Stimulated activated naive CD8-positive, alpha-beta T cell treated with anti-CD3 and anti-CD28 coated beads, Interleukin-15, amount 100 ng/mL, for 72 hours (primary cell): ENCODE measurements around the gene HACD3.
A peak's percentile ranks its signal among the peaks of the same experiment; 100 is the strongest.
"Not testable (repeated sequence)": the region's sequence is repeated elsewhere in the genome, so short reads cannot be mapped to it uniquely, and the experiment has no call there.

Experiments used
- ATAC-seq: fragments of 150-1000 bp; cut with Tn5 transposase; 2 replicates; pipeline ENCODE4 v1.10.0; 2021; ENCODE audit warnings: mild to moderate bottlenecking, moderate library complexity
- DNase-seq, 2 donors: peaks; one replicate each; pipeline ENCODE4 v3.0.0; 2021 to 2022
- H3K27ac Mint-ChIP-seq, 2 donors: one replicate each; pipeline ENCODE4 v1.8.0; 2022; ENCODE audit warnings: mild to moderate bottlenecking in 2 of 2, mixed read lengths in 2 of 2, moderate library complexity in 2 of 2
- H3K27me3 Mint-ChIP-seq: one replicate; pipeline ENCODE4 v1.8.0; 2022; ENCODE audit warnings: mixed read lengths
- H3K4me1 Mint-ChIP-seq: one replicate; pipeline ENCODE4 v1.8.0; 2022; ENCODE audit warnings: mild to moderate bottlenecking, mixed read lengths
- H3K4me3 Mint-ChIP-seq, 2 donors: one replicate each; pipeline ENCODE4 v1.8.0; 2022; ENCODE audit warnings: mild to moderate bottlenecking in 2 of 2, mixed read lengths in 2 of 2, moderate library complexity in 1 of 2
- H3K9me3 Mint-ChIP-seq, 2 donors: one replicate each; pipeline ENCODE4 v1.8.0; 2022; ENCODE audit warnings: mixed read lengths in 2 of 2

The HACD3 gene

GRCh38 chr15:65532738-65533051 is 2.4 kb downstream of the HACD3 start:
- ATAC-seq (no peak), DNase-seq (no peak)
- H3K9me3 Mint-ChIP-seq = no peaks in the 10 kb centered on the region
- H3K4me3 Mint-ChIP-seq = peak overlapping the region in 1 of 2 donors; percentile 21
- peaks cover 43% of the 10 kb centered on the region for H3K4me1 Mint-ChIP-seq
- H3K27me3 Mint-ChIP-seq = no peaks in the 10 kb centered on the region
- no peak overlapping the region for H3K27ac Mint-ChIP-seq

GRCh38 chr15:65533057-65533756 is 2.9 kb downstream of the HACD3 start:
- H3K4me1 Mint-ChIP-seq = peaks cover 43% of the 10 kb centered on the region
- no peaks in the 10 kb centered on the region for H3K9me3 Mint-ChIP-seq
- H3K27me3 Mint-ChIP-seq = no peaks in the 10 kb centered on the region
- H3K4me3 Mint-ChIP-seq = peak overlapping the region in 1 of 2 donors; percentile 17
- ATAC-seq (no peak), DNase-seq (no peak)
- H3K27ac Mint-ChIP-seq = no peak overlapping the region

GRCh38 chr15:65535192-65535591 is 4.9 kb downstream of the HACD3 start:
- H3K27ac Mint-ChIP-seq = no peak overlapping the region
- H3K4me3 Mint-ChIP-seq = no peak overlapping the region
- ATAC-seq = no peak
- H3K27me3 Mint-ChIP-seq = no peaks in the 10 kb centered on the region
- DNase-seq = no peak
- peaks cover 37% of the 10 kb centered on the region for H3K4me1 Mint-ChIP-seq
- no peaks in the 10 kb centered on the region for H3K9me3 Mint-ChIP-seq

- no peak for DNase-seq
- ATAC-seq = no peak
- Mint-ChIP-seq H3K27ac (peak overlapping the region in 1 of 2 donors; percentile 59), H3K4me1 (peaks cover 13% of the 10 kb centered on the region), H3K4me3 (no peak overlapping the region), H3K27me3 (no peaks in the 10 kb centered on the region), H3K9me3 (no peaks in the 10 kb centered on the region)
Observed at GRCh38 chr15:65540314-65540713, 10.1 kb downstream of the HACD3 start.

- Mint-ChIP-seq H3K9me3 (no peaks in the 10 kb centered on the region), H3K4me3 (no peak overlapping the region), H3K27ac (no peak overlapping the region), H3K27me3 (no peaks in the 10 kb centered on the region), H3K4me1 (peaks cover 13% of the 10 kb centered on the region)
- ATAC-seq (no peak), DNase-seq (no peak)
Observed at GRCh38 chr15:65541231-65541820, 11.1 kb downstream of the HACD3 start.

GRCh38 chr15:65547841-65548240 is 17.6 kb downstream of the HACD3 start:
- ATAC-seq = no peak
- no peak for DNase-seq
- Mint-ChIP-seq H3K27me3 (no peaks in the 10 kb centered on the region), H3K27ac (no peak overlapping the region), H3K9me3 (no peaks in the 10 kb centered on the region), H3K4me3 (no peak overlapping the region), H3K4me1 (peaks cover 18% of the 10 kb centered on the region)

- not testable (repeated sequence) for H3K9me3 Mint-ChIP-seq, ATAC-seq, H3K27ac Mint-ChIP-seq, H3K4me3 Mint-ChIP-seq, H3K27me3 Mint-ChIP-seq, DNase-seq
- peaks cover 18% of the 10 kb centered on the region for H3K4me1 Mint-ChIP-seq
Observed at GRCh38 chr15:65549288-65549687, 19.0 kb downstream of the HACD3 start.

GRCh38 chr15:65550681-65551098 is 20.4 kb downstream of the HACD3 start:
- H3K4me3 Mint-ChIP-seq = no peak overlapping the region
- DNase-seq (no peak), ATAC-seq (no peak)
- H3K27me3 Mint-ChIP-seq = no peaks in the 10 kb centered on the region
- H3K9me3 Mint-ChIP-seq = no peaks in the 10 kb centered on the region
- H3K27ac Mint-ChIP-seq = no peak overlapping the region
- peaks cover 18% of the 10 kb centered on the region for H3K4me1 Mint-ChIP-seq

- Mint-ChIP-seq H3K4me3 (no peak overlapping the region), H3K27me3 (no peaks in the 10 kb centered on the region), H3K4me1 (peaks cover 18% of the 10 kb centered on the region), H3K9me3 (no peaks in the 10 kb centered on the region), H3K27ac (peak overlapping the region in 1 of 2 donors; percentile 38)
- DNase-seq (no peak), ATAC-seq (no peak)
Observed at GRCh38 chr15:65551183-65551582, 20.9 kb downstream of the HACD3 start.

- not testable (repeated sequence) for H3K9me3 Mint-ChIP-seq, H3K27ac Mint-ChIP-seq, ATAC-seq, H3K4me3 Mint-ChIP-seq, H3K27me3 Mint-ChIP-seq, DNase-seq
- H3K4me1 Mint-ChIP-seq = peaks cover 18% of the 10 kb centered on the region
Observed at GRCh38 chr15:65552851-65553250, 22.6 kb downstream of the HACD3 start.

- no peak for ATAC-seq
- no peaks in the 10 kb centered on the region for H3K27me3 Mint-ChIP-seq
- no peak overlapping the region for H3K27ac Mint-ChIP-seq
- H3K4me1 Mint-ChIP-seq = peaks cover 18% of the 10 kb centered on the region
- H3K9me3 Mint-ChIP-seq = no peaks in the 10 kb centered on the region
- DNase-seq = no peak
- H3K4me3 Mint-ChIP-seq = no peak overlapping the region
Observed at GRCh38 chr15:65553691-65554090, 23.4 kb downstream of the HACD3 start.

- no peaks in the 10 kb centered on the region for H3K9me3 Mint-ChIP-seq
- H3K4me3 Mint-ChIP-seq = no peak overlapping the region
- H3K4me1 Mint-ChIP-seq = no peaks in the 10 kb centered on the region
- DNase-seq (no peak), ATAC-seq (no peak)
- H3K27me3 Mint-ChIP-seq = no peaks in the 10 kb centered on the region
- no peak overlapping the region for H3K27ac Mint-ChIP-seq
Observed at GRCh38 chr15:65556622-65557021, 26.4 kb downstream of the HACD3 start.

- DNase-seq (no peak), ATAC-seq (no peak)
- H3K27me3 Mint-ChIP-seq = no peaks in the 10 kb centered on the region
- no peak overlapping the region for H3K4me3 Mint-ChIP-seq
- H3K27ac Mint-ChIP-seq = no peak overlapping the region
- H3K4me1 Mint-ChIP-seq = no peaks in the 10 kb centered on the region
- H3K9me3 Mint-ChIP-seq = no peaks in the 10 kb centered on the region
Observed at GRCh38 chr15:65558336-65558735, 28.1 kb downstream of the HACD3 start.

GRCh38 chr15:65558997-65559760 is 28.9 kb downstream of the HACD3 start:
- no peak for ATAC-seq
- Mint-ChIP-seq H3K27ac (no peak overlapping the region), H3K27me3 (no peaks in the 10 kb centered on the region), H3K4me1 (no peaks in the 10 kb centered on the region), H3K9me3 (no peaks in the 10 kb centered on the region), H3K4me3 (no peak overlapping the region)
- DNase-seq = no peak

GRCh38 chr15:65559941-65560340 is 29.7 kb downstream of the HACD3 start:
- DNase-seq = no peak
- no peaks in the 10 kb centered on the region for H3K27me3 Mint-ChIP-seq
- H3K9me3 Mint-ChIP-seq = no peaks in the 10 kb centered on the region
- H3K27ac Mint-ChIP-seq = peak overlapping the region in 1 of 2 donors; percentile 82
- H3K4me3 Mint-ChIP-seq = no peak overlapping the region
- no peaks in the 10 kb centered on the region for H3K4me1 Mint-ChIP-seq
- ATAC-seq = no peak

GRCh38 chr15:65561934-65562333 is 31.7 kb downstream of the HACD3 start:
- DNase-seq (no peak), ATAC-seq (no peak)
- Mint-ChIP-seq H3K9me3 (no peaks in the 10 kb centered on the region), H3K27me3 (no peaks in the 10 kb centered on the region), H3K27ac (peak overlapping the region in 1 of 2 donors; percentile 67), H3K4me3 (no peak overlapping the region), H3K4me1 (no peaks in the 10 kb centered on the region)
